Measurements from ENCODE around the gene CELA2B.
"Not testable (repeated sequence)": the region's sequence is repeated elsewhere in the genome, so short reads cannot be mapped to it uniquely, and the experiment has no call there.

GRCh38 chr1:15458388-15458787, 17.5 kb upstream of the CELA2B start:
- not testable (repeated sequence) for TF ChIP-seq POLR2A, CTCF (IDR thresholded peaks at IDR 0.05)

Data from heart left ventricle (tissue), 13 donors.